TTC549 (cell line): ENCODE results near the gene CCDC74A.
"Not testable (repeated sequence)": the region's sequence is repeated elsewhere in the genome, so short reads cannot be mapped to it uniquely, and the experiment has no call there.

Source experiments
- FAIRE-seq: peaks from 2 replicates; lab custom pipeline; 2012; peaks lifted over from hg19 to GRCh38; lab: Jason Lieb, UNC

CCDC74A gene

GRCh38 chr2:131503587-131503986, 24.1 kb upstream of the CCDC74A start:
- FAIRE-seq, result not testable (repeated sequence)

DNA sequence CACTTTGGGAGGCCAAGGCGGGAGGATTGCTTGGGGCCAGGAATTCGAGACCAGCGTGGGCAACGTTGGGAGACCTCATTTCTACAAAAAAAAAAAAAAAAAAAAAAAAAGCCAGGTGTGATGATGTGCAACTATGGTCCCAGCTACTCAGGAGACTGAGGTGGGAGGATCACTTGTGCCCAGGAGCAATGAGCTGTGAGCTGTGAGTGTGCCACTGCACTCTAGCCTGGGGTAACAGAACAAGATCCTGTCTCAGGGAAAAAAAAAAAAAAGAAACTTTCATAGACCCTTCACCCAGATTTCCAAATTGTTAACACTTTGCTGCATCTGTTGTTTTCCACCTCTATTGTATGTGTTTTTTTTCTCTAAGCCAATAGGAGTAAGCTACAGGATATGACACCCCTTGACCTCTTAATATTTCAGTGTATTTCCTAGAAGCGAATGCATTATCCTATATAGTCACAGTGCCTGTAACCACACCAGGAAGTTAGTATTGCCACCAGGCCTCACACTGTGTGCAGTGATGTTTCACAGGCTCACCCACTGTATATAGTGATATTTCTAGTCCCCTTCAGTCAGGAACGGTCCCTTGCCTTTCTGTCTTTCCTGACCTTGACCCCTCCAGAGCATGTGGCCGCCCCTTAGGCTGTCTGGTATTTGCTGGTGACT, 23.5 kb upstream of the CCDC74A start:
- FAIRE-seq, result not testable (repeated sequence)

- no peak for FAIRE-seq
These were observed 18.1 kb upstream of the CCDC74A start for GRCh38 chr2:131509615-131510014.

DNA sequence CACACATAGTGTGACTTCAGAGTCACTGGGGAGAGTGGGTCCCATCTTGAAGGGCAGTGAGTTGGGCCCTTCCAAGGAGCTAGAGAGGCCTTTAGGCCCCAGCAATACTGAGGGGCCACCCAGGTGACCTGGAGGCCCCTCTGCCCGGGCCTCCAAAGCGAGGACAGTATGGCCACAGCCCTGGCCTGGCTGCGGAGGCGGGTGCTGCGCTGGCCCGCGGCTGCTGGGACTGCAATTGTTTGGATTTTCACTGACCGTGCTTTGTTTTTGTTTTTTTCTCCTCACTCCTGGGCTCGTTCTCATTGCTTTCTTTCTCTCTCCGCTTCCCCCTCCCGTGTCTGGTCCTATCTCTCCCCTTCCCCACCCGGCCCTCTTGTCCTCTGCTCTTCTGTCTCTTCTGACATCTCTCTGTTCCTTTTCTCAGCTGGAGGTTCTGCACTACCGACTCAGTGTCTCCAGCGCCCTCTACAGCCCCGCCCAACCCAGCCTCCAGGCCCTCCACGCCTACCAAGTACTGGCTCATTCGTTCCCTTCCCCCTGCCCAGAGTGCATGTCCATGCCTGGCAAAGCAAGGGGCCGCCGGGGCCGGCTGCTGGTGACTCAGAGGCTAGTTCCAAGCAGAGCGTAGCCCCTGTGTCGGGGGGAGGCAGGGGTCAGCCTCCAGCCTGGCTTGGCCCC, 16.3 kb upstream of the CCDC74A start:
- not testable (repeated sequence) for FAIRE-seq

- FAIRE-seq, result not testable (repeated sequence)
These were observed 15.5 kb upstream of the CCDC74A start for GRCh38 chr2:131511969-131512870.

DNA sequence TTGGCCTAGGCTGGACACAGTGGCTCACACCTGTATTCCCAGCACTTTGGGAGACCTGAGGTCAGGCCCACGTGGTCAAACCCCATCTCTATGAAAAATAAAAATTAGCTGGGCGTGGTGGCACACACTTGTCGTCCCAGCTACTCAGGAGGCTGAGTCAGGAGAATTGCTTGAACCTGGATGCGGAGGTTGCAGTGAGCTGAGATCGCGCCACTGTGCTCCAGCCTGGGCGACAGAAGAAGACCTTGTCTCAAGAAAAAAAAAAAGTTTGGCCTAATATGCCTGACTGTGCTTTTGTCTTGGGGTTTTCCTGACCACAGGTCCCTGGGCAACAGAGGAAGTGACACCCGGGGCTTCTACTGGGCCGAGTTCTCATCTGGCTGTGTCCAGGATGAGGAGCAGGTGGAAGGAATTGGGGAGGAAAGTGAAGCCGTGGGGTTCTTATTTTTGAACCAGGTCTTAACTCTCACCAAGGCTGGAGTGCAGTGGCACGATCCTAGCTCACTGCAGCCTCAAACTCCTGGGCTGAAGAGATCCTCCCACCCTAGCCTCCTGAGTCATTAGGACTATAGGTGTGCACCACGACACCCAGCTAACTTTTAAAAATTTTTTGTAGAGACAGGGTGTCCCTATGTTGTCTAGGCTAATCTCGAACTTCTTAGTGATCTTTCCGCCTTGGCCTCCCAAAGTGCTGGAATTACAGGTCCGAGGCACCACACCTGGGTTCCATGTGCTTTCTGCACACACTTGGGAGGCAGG, 13.1 kb upstream of the CCDC74A start:
- not testable (repeated sequence) for FAIRE-seq

DNA sequence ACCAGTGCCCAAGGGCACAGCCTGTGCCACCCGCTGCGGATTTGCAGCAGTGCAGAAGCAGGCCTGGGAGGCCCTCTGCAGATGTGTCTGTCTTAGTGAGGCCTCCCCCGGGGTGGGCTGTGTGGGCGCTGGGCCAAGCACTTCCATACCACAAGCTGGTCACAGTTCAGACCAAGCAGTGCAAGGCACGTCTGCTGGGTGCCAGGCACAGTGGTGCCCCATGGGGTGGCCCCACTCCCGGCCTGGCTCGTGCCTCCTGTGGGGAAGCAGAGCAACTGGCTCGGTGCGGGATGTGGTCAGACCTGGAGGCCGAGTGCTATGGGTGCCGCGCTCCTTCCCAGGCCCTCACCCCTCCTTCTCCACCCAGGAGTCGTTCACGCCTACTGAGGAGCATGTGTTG, 12.5 kb upstream of the CCDC74A start:
- not testable (repeated sequence) for FAIRE-seq

DNA sequence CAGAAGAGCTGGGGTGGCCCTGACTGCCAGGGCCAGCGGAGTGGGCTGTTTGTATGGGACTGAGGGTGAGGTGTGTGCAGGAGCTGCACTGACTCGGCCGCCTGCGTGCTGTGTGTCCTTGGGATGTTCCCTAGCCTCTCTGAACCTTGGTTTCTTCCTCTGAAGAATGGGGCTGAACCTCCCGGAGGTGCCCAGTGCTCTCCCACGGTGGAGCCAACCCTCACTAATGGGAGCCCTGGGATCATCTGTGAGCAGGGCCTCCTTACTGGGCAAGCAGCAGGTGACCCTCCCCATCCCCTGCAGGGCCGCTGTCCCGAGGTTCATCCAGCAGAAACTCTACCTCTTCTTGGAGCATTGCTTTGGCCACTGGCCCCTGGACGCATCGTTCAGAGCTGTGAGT, 11.7 kb upstream of the CCDC74A start:
- no peak for FAIRE-seq

GRCh38 chr2:131516621-131517020, 11.1 kb upstream of the CCDC74A start:
- FAIRE-seq, result not testable (repeated sequence)

DNA sequence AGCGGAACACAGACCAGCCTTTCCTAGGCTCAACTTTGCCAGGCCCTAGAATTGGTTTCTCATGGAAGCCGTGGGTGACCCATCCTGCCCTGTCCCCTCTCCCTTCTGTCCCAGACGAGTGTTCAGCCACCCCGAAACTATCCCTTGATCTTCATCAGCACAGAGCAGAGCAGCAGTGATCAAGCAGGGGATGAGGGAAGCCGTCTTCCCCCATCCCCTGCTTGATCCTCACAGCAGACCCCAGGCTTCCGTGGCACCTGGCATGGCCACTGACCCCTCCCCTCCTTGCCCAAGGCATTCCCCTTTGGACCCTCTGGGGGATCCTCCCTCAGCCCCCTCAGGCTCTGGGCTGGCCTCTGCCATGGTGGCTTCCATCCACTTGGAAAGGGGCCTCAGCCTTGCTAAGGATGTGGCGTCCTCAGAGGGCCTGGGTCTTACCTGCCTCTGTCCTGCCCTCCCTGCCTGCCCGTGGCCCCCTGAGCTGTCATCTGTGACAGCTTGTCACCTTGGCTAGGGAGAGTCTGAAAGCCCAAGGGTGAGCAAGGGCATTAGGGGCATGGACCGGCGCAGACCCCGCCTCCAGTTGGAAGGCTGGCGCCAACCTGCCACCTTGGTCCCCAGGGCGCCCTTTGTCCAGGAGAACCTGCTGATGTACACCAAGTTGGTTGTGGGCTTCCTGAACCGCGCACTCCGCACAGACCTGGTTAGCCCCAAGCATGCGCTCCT, 10.4 kb upstream of the CCDC74A start:
- FAIRE-seq, result no peak

GRCh38 chr2:131517856-131518255, 9.8 kb upstream of the CCDC74A start:
- FAIRE-seq, result not testable (repeated sequence)

GRCh38 chr2:131518531-131518930, 9.2 kb upstream of the CCDC74A start:
- FAIRE-seq, result not testable (repeated sequence)

DNA sequence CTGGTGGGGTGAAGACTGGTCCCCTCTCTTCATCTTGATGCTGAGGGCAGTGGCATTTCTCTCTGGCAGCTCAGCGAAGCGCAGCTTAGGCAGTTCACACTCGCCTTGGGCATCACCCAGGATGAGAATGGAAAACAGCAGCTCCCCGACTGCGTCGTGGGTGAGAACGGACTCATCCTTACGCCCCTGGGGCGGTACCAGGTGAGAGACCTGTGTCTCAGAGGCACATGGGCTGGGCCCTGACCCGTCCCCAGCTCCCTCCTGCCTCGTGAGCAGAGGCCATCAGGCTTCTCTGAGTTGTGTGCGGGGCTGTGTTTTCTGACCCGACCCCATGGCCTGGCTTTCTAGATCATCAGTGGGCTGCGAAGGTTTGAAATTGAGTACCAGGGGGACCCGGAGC, 8.2 kb upstream of the CCDC74A start:
- FAIRE-seq, result no peak

GRCh38 chr2:131519871-131520470, 7.7 kb upstream of the CCDC74A start:
- FAIRE-seq, result not testable (repeated sequence)

DNA sequence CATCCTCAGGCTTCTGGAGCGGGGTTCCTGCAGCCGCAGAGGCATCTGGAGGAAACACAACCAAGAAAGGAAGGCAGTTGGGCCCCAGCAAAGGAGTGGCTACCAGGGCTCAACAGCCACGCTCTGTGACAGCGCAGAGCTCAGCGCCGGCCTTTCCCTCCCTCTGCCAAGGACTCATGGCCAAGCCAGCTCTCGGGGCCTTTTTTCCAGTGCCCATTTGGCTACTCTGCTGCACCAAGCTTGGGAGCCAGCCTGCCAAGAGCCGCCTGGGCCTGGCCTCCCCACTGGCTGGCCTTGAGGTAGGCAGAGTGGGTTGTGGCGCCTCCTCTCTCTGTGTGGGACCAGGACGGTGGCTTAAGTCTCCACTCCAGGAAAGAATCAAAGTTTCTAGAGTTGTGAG, 7.2 kb upstream of the CCDC74A start:
- no peak for FAIRE-seq

- not testable (repeated sequence) for FAIRE-seq
These were observed 6.2 kb upstream of the CCDC74A start for GRCh38 chr2:131521524-131521923.

DNA sequence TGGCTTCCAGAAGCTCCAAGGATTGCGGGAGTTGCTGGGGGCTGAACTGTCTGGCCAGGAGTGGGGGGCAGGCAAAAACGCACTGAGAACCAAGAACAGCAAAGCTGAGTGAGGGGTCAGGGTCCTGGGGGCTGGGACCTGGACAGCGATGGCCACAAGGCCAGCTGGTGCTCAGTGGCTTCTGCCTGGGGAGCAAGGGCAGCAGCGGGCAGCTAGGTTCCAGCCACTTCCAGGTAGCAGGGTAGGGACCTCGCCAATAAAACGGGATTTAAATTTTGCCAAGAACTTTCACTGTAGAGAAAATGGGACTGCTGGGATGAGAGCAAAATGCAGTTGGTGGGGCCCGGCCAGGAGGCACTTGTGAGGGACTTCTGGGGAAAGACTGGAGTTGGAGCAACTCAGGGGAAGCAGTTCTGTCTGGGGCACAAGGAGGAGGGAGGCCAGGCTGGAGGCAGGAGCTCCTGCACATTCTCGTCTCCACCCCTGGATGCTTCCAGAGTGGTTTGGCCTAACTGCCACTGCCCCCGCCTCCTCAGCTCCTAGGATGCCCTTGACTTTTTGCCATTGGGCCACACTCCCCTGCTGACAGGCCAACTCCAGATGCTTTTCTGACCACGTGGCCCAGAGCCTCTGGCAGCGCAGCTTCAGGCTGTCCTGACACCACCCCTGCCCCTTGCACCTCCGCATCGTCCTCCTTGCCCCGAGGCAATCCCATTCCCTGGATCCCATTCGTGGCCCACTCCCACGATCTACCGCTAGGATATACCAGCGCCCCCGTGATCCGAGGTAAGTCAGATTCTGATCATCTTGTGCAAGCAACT, 5.5 kb upstream of the CCDC74A start:
- FAIRE-seq, result no peak

- not testable (repeated sequence) for FAIRE-seq
These were observed 2.4 kb upstream of the CCDC74A start for GRCh38 chr2:131525256-131525655.

- FAIRE-seq, result not testable (repeated sequence)
These were observed 1.5 kb downstream of the CCDC74A start for GRCh38 chr2:131528981-131529863.
